ENCODE data around the gene FBXL22. TPM values are rescaled to one million over a fixed set of nuclear protein-coding genes. Genes with fewer than 3 reads are reported as not detected.

The FBXL22 gene
- total RNA-seq, 2 donors from 2014 or later, result 2.5 to 5.4 TPM

- DNase-seq (no peak), ATAC-seq (no peak)
- intact Hi-C loops (cut with DNase I, micrococcal nuclease), result no loop called here
Observed at GRCh38 chr15:63640146-63640545, 43.0 kb downstream of the FBXL22 start.

Other genes starting within 250 kb of the FBXL22 start
- gene CA12, start 215.5 kb upstream of the FBXL22 start, total RNA-seq, result 100 to 1,000 TPM; 255 to 397 TPM
- 10 to 100 TPM; 74.7 to 79.9 TPM for gene USP3, start 92.8 kb upstream of the FBXL22 start, total RNA-seq
- 10 to 100 TPM; 55.0 to 57.7 TPM for gene HERC1, start 236.6 kb downstream of the FBXL22 start, total RNA-seq

Measured in left colon (tissue), 2 donors.